GM13976 (cell line): ENCODE results near the gene SH3BGRL.

Experiments
- DNase-seq: peaks from one replicate; pipeline ENCODE4 v3.0.0; 2012; ENCODE audit warnings: low spot score
- CTCF ChIP-seq: IDR thresholded peaks from 2 replicates; pipeline ENCODE4 v1.5.1; 2012; ENCODE audit warnings: borderline replicate concordance, mild to moderate bottlenecking; ENCODE audit not compliant: insufficient read depth; ENCODE audit errors: extremely low read depth, missing control alignments, control extremely low read depth
- in situ Hi-C: fragments of 300-500 bp; cut with MboI; formaldehyde crosslinking; loops from one replicate; pipeline ENCODE4 v1.12.0; 2022; ENCODE audit warnings: low sequenced_read_pairs, mixed read lengths, inconsistent platforms; ENCODE audit not compliant: unreplicated experiment

The SH3BGRL gene

GRCh38 chrX:81201671-81202455 lies at the start of gene SH3BGRL, which contains the start of gene HMGN5:
TSS of gene SH3BGRL (plus strand) at chrX:81202102. CDS start at chrX:81202201, 99 bp downstream.
TSS of gene HMGN5 (minus strand) at chrX:81201913. CDS start at chrX:81121549, 80,364 bp downstream.
- DNase-seq, result peak; percentile 45
- in situ Hi-C loops, result no loop called here
- TF ChIP-seq CTCF, result no peak

DNA sequence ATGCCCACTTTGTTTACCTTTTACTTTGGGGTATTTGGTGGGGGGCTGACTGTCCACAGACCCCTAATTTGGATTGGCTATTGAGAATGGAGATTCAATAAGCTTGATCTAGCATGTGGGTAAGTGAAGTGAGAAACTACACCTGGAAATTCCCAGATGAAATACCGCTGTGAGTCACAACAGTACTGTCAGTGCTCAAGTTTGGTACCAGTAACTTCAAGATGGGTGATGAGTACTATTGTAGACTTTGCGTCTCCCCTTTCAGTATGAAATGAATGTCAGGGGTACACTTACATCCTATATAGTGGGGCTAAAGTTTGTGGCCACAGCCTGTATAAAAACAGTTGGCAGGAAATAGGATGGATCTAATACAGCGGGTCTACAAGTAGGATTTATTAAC lies 33.5 kb upstream of the SH3BGRL start:
- in situ Hi-C loops, result no loop called here
- DNase-seq, result no peak
- no peak for TF ChIP-seq CTCF

GRCh38 chrX:81174286-81174685 lies 27.6 kb upstream of the SH3BGRL start:
- in situ Hi-C loops, result no loop called here

DNA sequence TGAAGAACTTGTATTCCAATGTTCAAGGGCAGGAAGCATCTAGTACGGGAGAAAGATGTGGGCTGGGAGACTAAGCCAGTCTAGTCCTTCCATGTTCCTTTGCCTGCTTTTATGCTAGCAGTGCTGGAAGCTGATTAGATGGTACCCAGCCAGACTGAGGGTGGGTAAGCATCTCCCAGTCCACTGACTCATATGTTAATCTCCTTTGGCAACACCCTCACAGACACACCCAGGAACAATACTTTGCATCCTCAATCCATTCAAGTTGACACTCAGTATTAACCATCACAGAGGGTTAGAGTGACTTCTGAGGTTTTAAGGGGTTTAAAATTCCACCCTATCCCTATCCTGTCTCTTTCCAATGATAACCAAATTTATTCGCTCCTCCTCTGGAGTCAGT lies 6.6 kb upstream of the SH3BGRL start:
- in situ Hi-C loops, result loop anchor here (10.0 kb wide), 1 partner anchor 320 kb away; no protein-coding TSS in a partner anchor
- TF ChIP-seq CTCF, result no peak

More at GRCh38 chrX:81174286-81174685, 27.6 kb upstream of the SH3BGRL start:
- peak; percentile 4 for DNase-seq
- no peak for TF ChIP-seq CTCF

DNA sequence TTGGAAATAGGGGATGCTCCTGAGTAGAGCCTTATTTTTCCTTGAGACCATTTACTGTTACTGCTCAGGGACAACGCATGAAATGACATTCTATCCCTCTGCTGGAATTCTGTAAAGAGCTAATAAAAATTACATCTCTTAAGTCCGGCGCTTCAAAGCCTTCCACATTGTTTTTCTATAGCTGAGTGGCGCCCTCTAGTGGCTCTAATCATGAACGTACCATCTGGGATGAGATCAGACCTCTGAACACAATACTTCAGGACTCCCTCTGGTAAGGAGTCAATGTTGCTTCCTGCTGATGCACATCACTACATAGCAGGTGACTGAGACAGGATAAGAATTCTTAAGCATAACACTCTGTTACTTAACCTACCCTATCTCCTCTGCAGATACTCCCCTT lies 6.2 kb upstream of the SH3BGRL start:
- DNase-seq, result no peak
- in situ Hi-C loops, result loop anchor here (10.0 kb wide), 1 partner anchor 321 kb away; no protein-coding TSS in a partner anchor
- peak; percentile 57 for TF ChIP-seq CTCF

More for the DNA sequence above, 6.6 kb upstream of the SH3BGRL start:
- DNase-seq, result no peak

DNA sequence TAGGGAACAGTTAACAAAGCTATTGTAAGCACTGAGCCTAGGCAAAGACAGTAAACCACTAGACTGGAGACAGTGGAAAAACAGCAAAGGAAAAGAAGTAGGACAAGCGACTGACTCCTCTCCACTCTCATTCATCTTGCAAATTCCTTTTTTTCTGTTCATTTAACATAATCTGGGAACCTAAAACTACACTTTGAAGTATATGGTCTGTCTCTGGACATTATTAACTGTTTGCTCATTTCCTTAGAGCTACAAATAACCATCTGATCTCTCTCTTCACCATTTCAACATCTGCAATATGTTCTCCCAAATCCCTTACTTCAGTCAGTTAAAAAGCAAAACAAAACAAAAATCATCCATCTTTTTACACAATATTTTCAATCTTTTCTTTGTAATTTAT lies 831 bp upstream of the SH3BGRL start:
- TF ChIP-seq CTCF, result no peak
- DNase-seq, result no peak
- in situ Hi-C loops, result no loop called here
